Keratinocyte (primary cell): ENCODE results near the gene EFCAB6.

Source experiments
- CTCF ChIP-seq, 3 experiments: IDR thresholded peaks in 1 of 3; conservative IDR thresholded peaks in 1 of 3; optimal IDR thresholded peaks in 1 of 3; 2 replicates in 2 of 3; 3 replicates in 1 of 3; pipeline versions ENCODE3 to v1.5.1; 2011; ENCODE audit warnings: low read length in 3 of 3, mild to moderate bottlenecking in 3 of 3, moderate library complexity in 2 of 3, control low read depth in 1 of 3, inconsistent platforms in 1 of 3; ENCODE audit not compliant: insufficient read depth in 2 of 3; ENCODE audit errors: extremely low read depth in 1 of 3
- EZH2 ChIP-seq: IDR thresholded peaks from one replicate; pipeline ENCODE4 v1.6.1; 2012; ENCODE audit warnings: inconsistent platforms, mild to moderate bottlenecking, low read length, moderate library complexity

GRCh38 chr22:43630451-43630850 lies 181.7 kb downstream of the EFCAB6 start:
- TF ChIP-seq CTCF (optimal IDR thresholded peaks at IDR 0.05 in 1 of 3, IDR thresholded peaks at IDR 0.05 in 1 of 3, conservative IDR thresholded peaks at IDR 0.05 in 1 of 3; ENCODE audit: extremely low read depth in 1 of 3, insufficient read depth in 2 of 3, low read length in 3 of 3): no peak
- no peak for TF ChIP-seq EZH2
